ENCODE measurements around the gene GLIS1. TPM values are rescaled to one million over a fixed set of nuclear protein-coding genes. Genes with fewer than 3 reads are reported as not detected.
"Not testable (repeated sequence)": the region's sequence is repeated elsewhere in the genome, so short reads cannot be mapped to it uniquely, and the experiment has no call there.

GLIS1 gene
- total RNA-seq, 1 donor from 2014 or later, result 0.16 TPM

DNA sequence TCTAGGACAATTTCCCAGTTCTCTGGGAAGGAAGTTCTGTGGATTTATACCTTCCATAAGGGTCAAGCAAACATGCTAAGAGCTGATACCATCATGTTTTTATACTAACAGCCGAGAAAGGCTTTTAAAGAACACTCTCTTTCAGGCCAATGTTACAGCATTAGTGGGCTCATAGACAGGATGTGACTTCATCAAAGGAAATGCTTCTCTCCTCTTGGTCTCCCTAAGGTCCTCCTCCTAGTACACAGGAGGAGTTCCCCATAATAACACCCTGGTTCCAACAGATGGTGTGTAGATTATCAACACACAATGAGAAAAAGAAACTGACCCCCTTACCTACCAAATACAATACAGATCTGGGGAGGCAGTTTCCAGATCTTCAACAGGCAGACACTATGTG is 26.7 kb upstream of the GLIS1 start:
- TF ChIP-seq, protein P1, sequence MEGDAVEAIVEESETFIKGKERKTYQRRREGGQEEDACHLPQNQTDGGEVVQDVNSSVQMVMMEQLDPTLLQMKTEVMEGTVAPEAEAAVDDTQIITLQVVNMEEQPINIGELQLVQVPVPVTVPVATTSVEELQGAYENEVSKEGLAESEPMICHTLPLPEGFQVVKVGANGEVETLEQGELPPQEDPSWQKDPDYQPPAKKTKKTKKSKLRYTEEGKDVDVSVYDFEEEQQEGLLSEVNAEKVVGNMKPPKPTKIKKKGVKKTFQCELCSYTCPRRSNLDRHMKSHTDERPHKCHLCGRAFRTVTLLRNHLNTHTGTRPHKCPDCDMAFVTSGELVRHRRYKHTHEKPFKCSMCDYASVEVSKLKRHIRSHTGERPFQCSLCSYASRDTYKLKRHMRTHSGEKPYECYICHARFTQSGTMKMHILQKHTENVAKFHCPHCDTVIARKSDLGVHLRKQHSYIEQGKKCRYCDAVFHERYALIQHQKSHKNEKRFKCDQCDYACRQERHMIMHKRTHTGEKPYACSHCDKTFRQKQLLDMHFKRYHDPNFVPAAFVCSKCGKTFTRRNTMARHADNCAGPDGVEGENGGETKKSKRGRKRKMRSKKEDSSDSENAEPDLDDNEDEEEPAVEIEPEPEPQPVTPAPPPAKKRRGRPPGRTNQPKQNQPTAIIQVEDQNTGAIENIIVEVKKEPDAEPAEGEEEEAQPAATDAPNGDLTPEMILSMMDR (IDR thresholded peaks at IDR 0.05; ENCODE audit: borderline replicate concordance), result no peak
- no peaks in the 10 kb centered on the region for H3K9me3 ChIP-seq (replicated peaks)
- H3K4me3 ChIP-seq, result no peak overlapping the region
- H3K4me1 ChIP-seq, result peaks cover 9% of the 10 kb centered on the region
- no peaks in the 10 kb centered on the region for H3K27me3 ChIP-seq (ENCODE audit: low read depth)
- peaks cover 15% of the 10 kb centered on the region for H3K36me3 ChIP-seq
- DNase-seq, result no peak
- intact Hi-C loops (cut with micrococcal nuclease), result no loop called here
- H3K27ac ChIP-seq (replicated peaks), result peak overlapping the region; percentile 68

DNA sequence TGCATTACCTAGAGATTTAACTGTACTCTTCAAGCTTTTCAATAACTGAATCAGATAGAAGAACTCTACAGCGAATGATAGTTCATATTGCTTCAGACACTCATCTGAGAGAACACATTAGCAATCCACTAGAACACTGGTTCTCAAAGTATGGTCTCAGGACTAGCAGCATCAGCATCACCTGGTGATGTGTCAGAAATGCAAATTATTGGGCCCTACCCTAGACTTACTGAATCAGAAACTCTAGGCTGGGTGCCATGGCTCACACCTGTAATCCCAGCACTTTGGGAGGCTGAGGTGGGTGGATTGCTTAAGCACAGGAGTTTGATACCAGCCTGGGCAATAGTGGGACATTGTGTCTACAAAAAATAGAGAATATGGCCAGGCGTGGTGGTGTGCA is 24.9 kb upstream of the GLIS1 start:
- intact Hi-C loops (cut with micrococcal nuclease), result no loop called here

DNA sequence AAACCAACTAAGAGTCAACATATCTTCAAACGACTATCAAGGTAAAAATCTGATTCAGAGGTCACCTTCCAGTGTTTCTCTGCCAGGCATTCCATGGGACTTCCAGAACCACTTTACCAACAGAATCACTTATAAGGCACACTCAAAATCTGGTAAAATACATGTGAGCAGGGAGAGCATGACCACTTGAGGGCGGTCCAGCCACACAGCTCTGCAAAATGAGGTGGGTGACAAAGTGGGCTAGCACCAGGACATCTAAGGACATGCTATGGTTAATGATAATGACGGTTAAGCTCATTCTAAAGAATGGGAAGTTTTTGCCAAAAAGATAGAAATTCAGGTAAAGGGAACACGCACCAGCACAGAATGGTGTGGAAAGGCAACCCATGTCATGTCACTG is 24.5 kb upstream of the GLIS1 start:
- H3K27ac ChIP-seq (replicated peaks), result no peak overlapping the region
- no peak for DNase-seq
- intact Hi-C loops (cut with micrococcal nuclease), result no loop called here
- H3K36me3 ChIP-seq, result peaks cover 4% of the 10 kb centered on the region
- H3K9me3 ChIP-seq (replicated peaks), result no peaks in the 10 kb centered on the region
- H3K27me3 ChIP-seq (ENCODE audit: low read depth), result no peaks in the 10 kb centered on the region
- no peak overlapping the region for H3K4me3 ChIP-seq
- H3K4me1 ChIP-seq, result peaks cover 9% of the 10 kb centered on the region
- TF ChIP-seq, protein P1 (IDR thresholded peaks at IDR 0.05; ENCODE audit: borderline replicate concordance), result no peak

More for the DNA sequence above, 24.9 kb upstream of the GLIS1 start:
- DNase-seq, result no peak
- peaks cover 4% of the 10 kb centered on the region for H3K36me3 ChIP-seq
- H3K27ac ChIP-seq (replicated peaks), result no peak overlapping the region
- TF ChIP-seq, protein P1 (IDR thresholded peaks at IDR 0.05; ENCODE audit: borderline replicate concordance), result no peak
- H3K4me1 ChIP-seq, result peaks cover 9% of the 10 kb centered on the region
- H3K9me3 ChIP-seq (replicated peaks), result no peaks in the 10 kb centered on the region
- H3K4me3 ChIP-seq, result no peak overlapping the region
- no peaks in the 10 kb centered on the region for H3K27me3 ChIP-seq (ENCODE audit: low read depth)

DNA sequence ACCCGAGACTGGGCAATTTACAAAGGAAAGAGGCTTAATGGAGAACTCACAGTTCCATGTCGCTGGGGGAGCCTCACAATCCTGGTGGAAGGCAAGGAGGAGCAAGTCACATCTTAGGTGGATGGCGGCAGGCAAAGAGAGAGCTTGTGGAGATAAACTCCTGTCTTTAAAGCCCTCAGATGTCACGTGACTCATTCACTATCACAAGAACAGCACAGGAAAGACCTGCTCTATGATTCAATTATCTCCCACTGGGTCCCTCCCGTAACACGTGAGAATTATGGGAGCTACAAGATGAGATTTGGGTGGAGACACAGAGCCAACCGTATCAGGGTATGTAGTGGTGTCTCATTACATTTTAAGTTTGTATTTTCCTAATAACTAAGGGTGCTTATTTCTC is 21.5 kb upstream of the GLIS1 start:
- H3K4me3 ChIP-seq; DNase-seq; H3K4me1 ChIP-seq; H3K27ac ChIP-seq (replicated peaks); H3K36me3 ChIP-seq; H3K9me3 ChIP-seq (replicated peaks); intact Hi-C loops (cut with micrococcal nuclease); H3K27me3 ChIP-seq (ENCODE audit: low read depth): not testable (repeated sequence)

DNA sequence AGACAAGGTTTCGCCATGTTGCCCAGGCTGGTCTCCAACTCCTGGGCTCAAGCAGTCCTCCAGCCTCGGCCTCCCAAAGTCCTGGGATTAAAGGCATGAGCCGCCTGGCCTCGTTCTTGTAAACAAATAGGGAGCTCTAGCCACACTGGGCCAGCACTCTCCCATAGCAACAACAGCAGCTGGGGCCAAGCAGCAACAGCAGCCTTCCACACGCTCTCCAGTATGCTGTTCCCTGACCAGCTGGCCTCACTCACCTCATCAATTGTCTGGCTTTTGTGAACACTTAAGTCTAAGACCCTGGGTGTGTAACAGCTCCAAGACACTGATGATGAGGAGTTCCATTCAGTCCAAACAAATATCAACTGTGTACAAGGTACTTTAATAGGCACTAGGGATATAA is 16.9 kb upstream of the GLIS1 start:
- no peaks in the 10 kb centered on the region for H3K9me3 ChIP-seq (replicated peaks)
- no peaks in the 10 kb centered on the region for H3K27me3 ChIP-seq (ENCODE audit: low read depth)
- no peak for DNase-seq
- H3K4me1 ChIP-seq, result no peaks in the 10 kb centered on the region
- TF ChIP-seq, protein P1 (IDR thresholded peaks at IDR 0.05; ENCODE audit: borderline replicate concordance), result no peak
- no peaks in the 10 kb centered on the region for H3K36me3 ChIP-seq
- no peak overlapping the region for H3K4me3 ChIP-seq
- no peak overlapping the region for H3K27ac ChIP-seq (replicated peaks)
- intact Hi-C loops (cut with micrococcal nuclease), result no loop called here

DNA sequence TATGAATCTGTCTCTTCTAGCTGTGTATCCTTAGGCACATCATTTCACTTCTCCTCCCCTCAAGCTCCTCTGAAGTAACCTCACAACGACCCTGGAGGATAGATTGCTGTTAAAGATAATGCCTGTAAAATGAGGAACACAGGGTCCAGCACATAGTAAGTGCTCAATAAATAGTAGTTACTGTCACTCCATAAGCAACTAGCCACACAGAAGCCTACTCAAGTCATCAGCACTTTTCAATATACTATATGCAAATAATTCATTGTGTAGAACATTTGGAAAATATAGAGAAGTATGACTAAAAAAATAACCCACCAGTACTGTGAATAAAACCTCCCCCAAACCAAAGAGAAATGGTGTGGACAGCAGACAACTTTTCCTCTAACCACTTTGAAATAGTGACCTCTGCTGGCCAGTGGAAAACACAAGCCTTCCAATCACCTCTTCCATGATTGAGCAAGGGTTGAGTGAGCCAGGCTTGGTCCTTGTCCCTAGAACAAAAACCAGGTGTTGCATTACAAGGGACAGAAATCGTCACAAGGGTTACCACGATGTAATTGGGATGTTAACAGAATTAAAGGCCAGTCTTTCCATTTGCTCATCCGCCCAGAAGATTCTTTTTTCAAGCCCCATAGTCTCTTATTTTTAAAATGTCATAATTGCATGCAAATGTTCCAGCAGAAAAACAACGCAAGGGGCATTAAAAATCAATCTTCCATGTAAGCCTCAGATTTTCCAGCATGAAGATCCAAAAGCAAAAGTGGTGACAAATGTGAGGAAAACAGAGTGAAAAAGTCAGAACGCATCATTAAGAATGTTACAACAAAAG is 15.7 kb upstream of the GLIS1 start:
- no peaks in the 10 kb centered on the region for H3K9me3 ChIP-seq (replicated peaks)
- H3K4me1 ChIP-seq, result no peaks in the 10 kb centered on the region
- H3K4me3 ChIP-seq, result no peak overlapping the region
- H3K36me3 ChIP-seq, result no peaks in the 10 kb centered on the region
- H3K27ac ChIP-seq (replicated peaks), result no peak overlapping the region
- DNase-seq, result no peak
- TF ChIP-seq, protein P1 (IDR thresholded peaks at IDR 0.05; ENCODE audit: borderline replicate concordance), result peak; percentile 75
- H3K27me3 ChIP-seq (ENCODE audit: low read depth), result no peaks in the 10 kb centered on the region
- intact Hi-C loops (cut with micrococcal nuclease), result loop anchor here (5.0 kb wide), 1 partner anchor 267 kb away; no protein-coding TSS in a partner anchor
